HL-60 (cell line): ENCODE data around the gene HDHD5.

Experiments
- DNase-seq, 2 experiments: peaks; one replicate each; pipeline ENCODE4 v3.0.0-alpha.2; 2010 to 2020; ENCODE audit warnings: low read depth in 1 of 2, low spot score in 1 of 2
- H3K27ac ChIP-seq: fragments of 250-450 bp; sonication (Bioruptor Pico); replicated peaks from 2 replicates; pipeline ENCODE4 v1.5.1; 2020; ENCODE audit warnings: mild to moderate bottlenecking, moderate library complexity
- H3K27me3 ChIP-seq: fragments of 250-450 bp; sonication (Bioruptor Pico); 2 replicates; pipeline ENCODE4 v1.5.1; 2021; ENCODE audit warnings: mild to moderate bottlenecking, moderate library complexity; ENCODE audit not compliant: insufficient read depth, poor library complexity, severe bottlenecking
- H3K4me3 ChIP-seq: replicated peaks from 2 replicates; pipeline ENCODE4 v1.5.1; 2011; ENCODE audit warnings: mild to moderate bottlenecking, control low read depth, low read length; ENCODE audit not compliant: insufficient read depth
- GABPA ChIP-seq: IDR thresholded peaks from 2 replicates; pipeline ENCODE4 v1.6.1; 2012; ENCODE audit warnings: low read depth
- POLR2AphosphoS5 ChIP-seq: IDR thresholded peaks from 2 replicates; pipeline ENCODE4 v1.6.1; 2012; ENCODE audit warnings: low read depth
- SPI1 ChIP-seq: IDR thresholded peaks from 2 replicates; pipeline ENCODE4 v1.6.1; 2012; ENCODE audit warnings: low read depth, mild to moderate bottlenecking, borderline replicate concordance
- TF ChIP-seq, protein P1 (sequence below): IDR thresholded peaks from one replicate; pipeline ENCODE4 v1.5.1; 2011; ENCODE audit warnings: low read length, control low read depth, inconsistent platforms; ENCODE audit not compliant: insufficient read depth
- TF ChIP-seq, protein P2 (sequence below): IDR thresholded peaks from 2 replicates; pipeline ENCODE4 v1.6.1; 2012; ENCODE audit warnings: low read depth; ENCODE audit not compliant: insufficient replicate concordance

Gene HDHD5

DNA sequence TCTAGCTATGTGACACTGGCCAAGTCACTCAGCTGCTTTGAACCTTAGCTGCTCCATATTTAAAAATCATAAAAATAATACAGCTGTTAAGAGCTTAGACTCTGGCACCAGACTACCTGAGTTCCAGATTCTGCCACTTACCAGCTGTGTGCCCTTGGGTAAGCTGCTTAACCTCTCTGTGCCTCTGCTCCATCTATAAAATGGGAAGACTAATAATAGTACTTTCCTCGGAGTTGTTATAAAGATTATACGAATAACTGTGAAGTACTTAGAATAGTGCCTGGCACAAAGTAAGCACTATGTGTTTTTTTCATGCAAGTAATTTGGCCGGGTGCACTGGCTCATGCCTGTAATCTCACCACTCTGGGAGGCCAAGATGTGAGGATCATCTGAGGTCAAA, 1.4 kb downstream of the HDHD5 start:
- Histone ChIP-seq H3K27ac (peak overlapping the region; percentile 80), H3K4me3 (peak overlapping the region; percentile 75), H3K27me3 (no peaks in the 10 kb centered on the region)
- no peak for DNase-seq
- TF ChIP-seq, protein P1, sequence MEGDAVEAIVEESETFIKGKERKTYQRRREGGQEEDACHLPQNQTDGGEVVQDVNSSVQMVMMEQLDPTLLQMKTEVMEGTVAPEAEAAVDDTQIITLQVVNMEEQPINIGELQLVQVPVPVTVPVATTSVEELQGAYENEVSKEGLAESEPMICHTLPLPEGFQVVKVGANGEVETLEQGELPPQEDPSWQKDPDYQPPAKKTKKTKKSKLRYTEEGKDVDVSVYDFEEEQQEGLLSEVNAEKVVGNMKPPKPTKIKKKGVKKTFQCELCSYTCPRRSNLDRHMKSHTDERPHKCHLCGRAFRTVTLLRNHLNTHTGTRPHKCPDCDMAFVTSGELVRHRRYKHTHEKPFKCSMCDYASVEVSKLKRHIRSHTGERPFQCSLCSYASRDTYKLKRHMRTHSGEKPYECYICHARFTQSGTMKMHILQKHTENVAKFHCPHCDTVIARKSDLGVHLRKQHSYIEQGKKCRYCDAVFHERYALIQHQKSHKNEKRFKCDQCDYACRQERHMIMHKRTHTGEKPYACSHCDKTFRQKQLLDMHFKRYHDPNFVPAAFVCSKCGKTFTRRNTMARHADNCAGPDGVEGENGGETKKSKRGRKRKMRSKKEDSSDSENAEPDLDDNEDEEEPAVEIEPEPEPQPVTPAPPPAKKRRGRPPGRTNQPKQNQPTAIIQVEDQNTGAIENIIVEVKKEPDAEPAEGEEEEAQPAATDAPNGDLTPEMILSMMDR = no peak
- TF ChIP-seq, protein P2, sequence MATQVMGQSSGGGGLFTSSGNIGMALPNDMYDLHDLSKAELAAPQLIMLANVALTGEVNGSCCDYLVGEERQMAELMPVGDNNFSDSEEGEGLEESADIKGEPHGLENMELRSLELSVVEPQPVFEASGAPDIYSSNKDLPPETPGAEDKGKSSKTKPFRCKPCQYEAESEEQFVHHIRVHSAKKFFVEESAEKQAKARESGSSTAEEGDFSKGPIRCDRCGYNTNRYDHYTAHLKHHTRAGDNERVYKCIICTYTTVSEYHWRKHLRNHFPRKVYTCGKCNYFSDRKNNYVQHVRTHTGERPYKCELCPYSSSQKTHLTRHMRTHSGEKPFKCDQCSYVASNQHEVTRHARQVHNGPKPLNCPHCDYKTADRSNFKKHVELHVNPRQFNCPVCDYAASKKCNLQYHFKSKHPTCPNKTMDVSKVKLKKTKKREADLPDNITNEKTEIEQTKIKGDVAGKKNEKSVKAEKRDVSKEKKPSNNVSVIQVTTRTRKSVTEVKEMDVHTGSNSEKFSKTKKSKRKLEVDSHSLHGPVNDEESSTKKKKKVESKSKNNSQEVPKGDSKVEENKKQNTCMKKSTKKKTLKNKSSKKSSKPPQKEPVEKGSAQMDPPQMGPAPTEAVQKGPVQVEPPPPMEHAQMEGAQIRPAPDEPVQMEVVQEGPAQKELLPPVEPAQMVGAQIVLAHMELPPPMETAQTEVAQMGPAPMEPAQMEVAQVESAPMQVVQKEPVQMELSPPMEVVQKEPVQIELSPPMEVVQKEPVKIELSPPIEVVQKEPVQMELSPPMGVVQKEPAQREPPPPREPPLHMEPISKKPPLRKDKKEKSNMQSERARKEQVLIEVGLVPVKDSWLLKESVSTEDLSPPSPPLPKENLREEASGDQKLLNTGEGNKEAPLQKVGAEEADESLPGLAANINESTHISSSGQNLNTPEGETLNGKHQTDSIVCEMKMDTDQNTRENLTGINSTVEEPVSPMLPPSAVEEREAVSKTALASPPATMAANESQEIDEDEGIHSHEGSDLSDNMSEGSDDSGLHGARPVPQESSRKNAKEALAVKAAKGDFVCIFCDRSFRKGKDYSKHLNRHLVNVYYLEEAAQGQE = no peak
- TF ChIP-seq POLR2AphosphoS5 (no peak), SPI1 (no peak), GABPA (no peak)

DNA sequence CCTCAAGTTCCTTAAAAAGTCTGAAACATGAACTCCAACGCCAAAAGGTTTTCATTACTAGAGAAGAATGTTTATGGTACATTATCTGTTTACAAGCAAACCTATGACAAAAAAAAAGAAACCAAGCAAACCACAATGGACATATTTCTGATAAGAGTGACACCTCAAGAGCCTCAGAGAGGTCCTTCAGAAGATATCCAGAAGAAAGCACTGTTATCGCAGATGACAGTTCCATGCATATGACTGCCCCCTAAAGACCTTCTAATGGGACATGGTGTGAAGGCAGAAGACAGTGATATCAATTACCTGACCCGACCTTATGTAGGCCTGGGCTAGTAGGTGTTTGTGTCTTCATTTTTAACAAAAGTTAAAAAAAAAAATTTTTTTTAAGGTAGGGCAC, 3.1 kb downstream of the HDHD5 start:
- H3K4me3 ChIP-seq = peak overlapping the region; percentile 75
- TF ChIP-seq GABPA (no peak), SPI1 (no peak), POLR2AphosphoS5 (no peak)
- TF ChIP-seq, protein P1 = no peak
- TF ChIP-seq, protein P2 = no peak
- no peaks in the 10 kb centered on the region for H3K27me3 ChIP-seq
- peak in 1 of 2 experiments; percentile 15 for DNase-seq
- peak overlapping the region; percentile 40 for H3K27ac ChIP-seq

DNA sequence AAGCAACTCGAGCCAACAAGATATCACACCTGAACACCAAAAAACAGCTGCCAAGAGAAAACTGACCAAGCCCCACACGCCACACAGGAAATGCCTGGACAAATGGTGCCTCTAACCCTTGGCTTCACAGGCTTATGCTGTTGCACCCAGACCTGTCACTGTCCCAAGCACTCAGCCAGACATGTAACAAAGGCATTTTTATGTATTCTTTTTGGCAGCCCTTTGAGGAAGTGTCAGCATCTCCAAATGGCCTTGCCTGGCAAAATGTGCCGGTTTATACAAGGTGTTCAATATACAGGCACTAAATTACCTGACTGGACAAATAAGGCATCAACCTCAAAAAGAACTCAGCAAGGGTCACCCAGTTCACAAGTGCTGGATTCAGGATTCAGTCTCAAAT, 6.1 kb downstream of the HDHD5 start:
- DNase-seq = no peak
- TF ChIP-seq, protein P2 = no peak
- TF ChIP-seq SPI1 = no peak
- TF ChIP-seq, protein P1 = no peak
- no peak for TF ChIP-seq POLR2AphosphoS5
- TF ChIP-seq GABPA = no peak
- H3K27me3 ChIP-seq = no peaks in the 10 kb centered on the region
- H3K27ac ChIP-seq = no peak overlapping the region
- H3K4me3 ChIP-seq = no peak overlapping the region
